GM18870 (cell line): ENCODE data around the gene PRICKLE3.

Experiments used
- ATAC-seq: cut with Tn5 transposase; IDR thresholded peaks from one replicate; pipeline ENCODE4 v1.9.1; 2021; ENCODE audit warnings: moderate library complexity; ENCODE audit not compliant: unreplicated experiment

The PRICKLE3 gene

GRCh38 chrX:49186125-49187027, at the start of gene PRICKLE3:
Gene PRICKLE3 (minus strand): TSS chrX:49186373. CDS start chrX:49186297, 76 bp downstream.
- ATAC-seq = no peak

- ATAC-seq = no peak
Observed at GRCh38 chrX:49233887-49234555, 47.8 kb upstream of the PRICKLE3 start.

GRCh38 chrX:49233176-49233575, 47.0 kb upstream of the PRICKLE3 start, which contains the start of gene CACNA1F:
Gene CACNA1F (minus strand): TSS chrX:49233340. CDS start chrX:49233309, 31 bp downstream.
- no peak for ATAC-seq

GRCh38 chrX:49232525-49232924, 46.4 kb upstream of the PRICKLE3 start:
- ATAC-seq = no peak

GRCh38 chrX:49231333-49232000, 45.3 kb upstream of the PRICKLE3 start:
- no peak for ATAC-seq

- no peak for ATAC-seq
Observed at GRCh38 chrX:49230500-49231232, 44.5 kb upstream of the PRICKLE3 start.

GRCh38 chrX:49228185-49228584, 42.0 kb upstream of the PRICKLE3 start:
- no peak for ATAC-seq

GRCh38 chrX:49227726-49228125, 41.6 kb upstream of the PRICKLE3 start:
- no peak for ATAC-seq

- ATAC-seq = no peak
Observed at GRCh38 chrX:49226946-49227345, 40.8 kb upstream of the PRICKLE3 start.

GRCh38 chrX:49225858-49226257, 39.7 kb upstream of the PRICKLE3 start:
- no peak for ATAC-seq

GRCh38 chrX:49221868-49222267, 35.7 kb upstream of the PRICKLE3 start:
- ATAC-seq = no peak

GRCh38 chrX:49220100-49220499, 33.9 kb upstream of the PRICKLE3 start:
- no peak for ATAC-seq

- ATAC-seq = no peak
Observed at GRCh38 chrX:49214996-49215526, 28.9 kb upstream of the PRICKLE3 start.

- no peak for ATAC-seq
Observed at GRCh38 chrX:49214416-49214815, 28.2 kb upstream of the PRICKLE3 start.

- ATAC-seq = no peak
Observed at GRCh38 chrX:49212861-49213260, 26.7 kb upstream of the PRICKLE3 start.

GRCh38 chrX:49212209-49212608, 26.0 kb upstream of the PRICKLE3 start:
- no peak for ATAC-seq

GRCh38 chrX:49211074-49211473, 24.9 kb upstream of the PRICKLE3 start:
- ATAC-seq = no peak

GRCh38 chrX:49210406-49210805, 24.2 kb upstream of the PRICKLE3 start:
- no peak for ATAC-seq

- ATAC-seq = no peak
Observed at GRCh38 chrX:49209434-49210251, 23.5 kb upstream of the PRICKLE3 start.

GRCh38 chrX:49208399-49208798, 22.2 kb upstream of the PRICKLE3 start:
- no peak for ATAC-seq
